GM19463 (cell line): ENCODE results near the gene CDH9.

Experiments
- ATAC-seq: cut with Tn5 transposase; IDR thresholded peaks from one replicate; pipeline ENCODE4 v1.9.1; 2021; ENCODE audit warnings: mild to moderate bottlenecking, moderate library complexity; ENCODE audit not compliant: unreplicated experiment

CDH9 gene

GRCh38 chr5:27038476-27038875 lies at the start of gene CDH9:
Gene CDH9, minus strand, starts transcription at chr5:27038586. Its CDS starts 50,253 bp downstream, at chr5:26988333.
- no peak for ATAC-seq

GRCh38 chr5:27087747-27088146 lies 49.4 kb upstream of the CDH9 start:
- ATAC-seq: no peak

DNA sequence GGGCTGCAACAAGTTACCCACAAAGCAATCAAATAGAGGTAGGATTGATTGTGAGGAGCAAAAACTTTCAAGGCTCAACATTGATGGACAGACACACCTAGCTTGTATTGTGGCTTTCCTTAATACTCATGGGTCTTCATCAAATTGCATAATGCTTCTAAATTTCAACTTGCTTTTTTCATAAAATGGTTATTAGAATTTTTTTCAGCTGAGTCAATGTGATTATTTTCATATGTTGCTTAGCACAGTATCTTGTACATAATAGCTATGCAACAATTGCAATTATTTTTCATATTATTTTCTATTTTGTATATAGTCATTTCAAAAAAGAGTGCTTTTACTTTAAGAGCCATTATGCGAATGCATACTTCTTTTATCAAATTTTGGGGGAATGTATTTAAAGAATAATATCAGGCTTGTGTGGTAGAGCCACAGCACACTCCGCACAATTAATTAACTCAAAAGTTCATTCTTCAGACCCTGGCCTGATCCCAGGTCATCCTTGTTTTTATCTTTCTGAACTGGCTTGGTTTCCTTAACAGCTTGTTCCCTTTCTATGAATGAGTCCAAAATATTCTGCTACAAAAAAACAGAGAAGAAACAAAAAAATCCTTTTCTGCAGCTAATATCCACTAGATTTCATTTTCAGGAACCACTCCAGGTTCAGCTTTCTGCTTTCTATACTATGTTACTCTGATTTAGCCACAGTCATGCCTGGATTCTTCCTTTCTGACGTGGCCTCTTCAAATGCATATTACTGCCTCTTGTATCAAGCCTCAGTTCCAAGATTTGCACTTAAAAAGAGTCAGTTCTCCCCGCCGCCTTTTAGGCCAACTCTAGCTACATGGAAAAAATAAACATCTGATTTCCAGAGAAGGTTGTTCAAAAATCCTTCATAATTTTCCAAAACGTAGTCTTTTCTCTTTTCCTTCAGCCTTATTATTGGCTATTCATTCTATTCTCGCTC lies 45.3 kb upstream of the CDH9 start:
- no peak for ATAC-seq

- no peak for ATAC-seq
Measured at GRCh38 chr5:27080147-27080546, 41.8 kb upstream of the CDH9 start.

- ATAC-seq: no peak
Measured at GRCh38 chr5:27062451-27062850, 24.1 kb upstream of the CDH9 start.

GRCh38 chr5:27048510-27048909 lies 10.1 kb upstream of the CDH9 start:
- no peak for ATAC-seq

- ATAC-seq: no peak
Measured at GRCh38 chr5:27041372-27041771, 3.0 kb upstream of the CDH9 start.

DNA sequence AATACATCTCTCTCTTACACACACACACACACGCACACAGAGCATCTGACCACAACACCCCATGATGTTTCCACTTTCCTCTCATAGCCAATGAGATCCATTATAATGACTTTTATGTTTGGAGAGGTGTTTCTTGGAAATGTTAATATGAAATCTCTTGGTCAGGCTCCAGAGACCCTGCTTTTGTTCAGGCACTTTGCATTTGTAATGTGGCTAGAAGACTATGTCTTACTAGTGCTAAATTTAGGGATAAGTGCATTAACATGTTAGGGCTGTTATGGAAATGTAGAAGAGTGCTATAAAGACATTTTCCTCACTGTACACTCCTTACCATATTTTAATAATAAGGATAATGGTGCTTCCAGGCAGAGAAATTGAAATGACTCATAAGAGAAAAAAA lies 3.8 kb downstream of the CDH9 start:
- no peak for ATAC-seq

DNA sequence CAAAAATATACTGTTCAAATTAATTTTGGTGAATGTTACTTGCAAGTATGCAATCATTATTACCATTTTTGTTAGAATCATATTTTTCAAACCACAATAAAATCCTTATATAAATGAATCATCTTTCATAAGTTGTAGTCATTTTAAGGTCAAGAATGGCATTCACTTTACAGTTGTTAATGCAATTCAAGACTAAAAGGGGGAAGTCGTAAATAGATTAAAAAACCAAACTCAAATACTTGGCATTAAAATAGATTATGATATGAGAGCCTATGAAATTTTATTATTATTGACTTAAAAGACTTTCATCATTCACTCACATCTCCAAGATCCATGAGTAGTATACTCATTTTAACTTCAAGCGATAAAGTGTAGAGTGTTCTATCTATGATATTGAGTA lies 11.6 kb downstream of the CDH9 start:
- no peak for ATAC-seq

DNA sequence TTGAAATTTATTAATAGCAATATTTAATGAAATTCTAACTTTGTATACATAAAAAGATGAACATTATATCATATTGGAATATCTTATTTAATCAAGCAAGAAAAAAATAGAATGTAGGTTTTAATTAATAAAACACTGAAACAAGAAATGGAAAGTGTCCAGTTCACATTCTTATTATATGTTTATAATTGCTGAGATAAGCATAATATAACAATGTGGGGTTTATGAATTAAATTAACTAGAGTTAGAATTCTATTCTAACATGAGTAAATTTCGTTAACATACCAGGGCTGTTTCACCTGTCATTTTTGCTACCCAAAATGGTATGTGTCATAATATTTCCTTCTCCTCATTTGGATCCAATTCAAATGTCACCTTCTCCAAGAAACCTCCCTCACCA lies 12.3 kb downstream of the CDH9 start:
- no peak for ATAC-seq

DNA sequence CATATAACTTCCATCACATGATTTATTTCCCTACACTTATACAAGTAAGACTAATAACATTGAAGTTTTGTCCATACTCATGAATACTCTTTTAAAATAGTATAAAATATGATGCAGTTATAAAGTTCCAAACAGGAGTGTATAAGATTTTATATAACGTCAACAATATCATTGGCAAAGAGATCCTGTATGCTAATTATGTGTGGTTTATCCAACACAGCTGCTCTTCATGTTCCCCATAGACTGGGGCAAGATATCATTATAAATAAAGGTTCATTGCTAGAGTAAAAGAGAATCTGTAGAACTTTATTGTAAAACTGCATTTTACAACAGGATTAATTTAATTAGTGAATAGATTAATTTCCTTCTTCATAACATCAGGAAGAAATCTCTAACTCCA lies 16.9 kb downstream of the CDH9 start:
- ATAC-seq: no peak

- ATAC-seq: no peak
Measured at GRCh38 chr5:27020973-27021372, 17.4 kb downstream of the CDH9 start.

- ATAC-seq: no peak
Measured at GRCh38 chr5:27015758-27016157, 22.6 kb downstream of the CDH9 start.

- ATAC-seq: no peak
Measured at GRCh38 chr5:27011274-27011673, 27.1 kb downstream of the CDH9 start.

GRCh38 chr5:27010646-27011045 lies 27.7 kb downstream of the CDH9 start:
- ATAC-seq: no peak

GRCh38 chr5:27009540-27009915 lies 28.9 kb downstream of the CDH9 start:
- ATAC-seq: no peak

- no peak for ATAC-seq
Measured at GRCh38 chr5:27008604-27009539, 29.5 kb downstream of the CDH9 start.

DNA sequence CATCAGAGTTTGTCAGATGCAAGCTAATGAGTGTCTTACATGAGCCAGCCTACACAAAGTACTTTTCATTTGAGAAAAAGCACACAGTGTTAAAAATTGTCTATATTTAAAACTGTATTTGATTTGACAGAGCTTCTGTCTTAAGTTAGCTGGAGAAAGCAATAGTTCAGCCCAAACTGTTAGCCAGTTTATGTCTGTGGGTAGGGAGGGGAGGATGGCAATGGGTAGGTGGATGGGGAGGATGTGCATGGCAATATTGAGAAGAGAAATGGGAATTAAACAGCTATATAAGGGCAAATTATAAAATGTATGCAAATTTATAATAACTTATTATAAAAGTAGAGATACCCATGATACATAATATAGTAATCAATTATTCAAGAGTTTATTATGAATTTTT lies 31.3 kb downstream of the CDH9 start:
- no peak for ATAC-seq

DNA sequence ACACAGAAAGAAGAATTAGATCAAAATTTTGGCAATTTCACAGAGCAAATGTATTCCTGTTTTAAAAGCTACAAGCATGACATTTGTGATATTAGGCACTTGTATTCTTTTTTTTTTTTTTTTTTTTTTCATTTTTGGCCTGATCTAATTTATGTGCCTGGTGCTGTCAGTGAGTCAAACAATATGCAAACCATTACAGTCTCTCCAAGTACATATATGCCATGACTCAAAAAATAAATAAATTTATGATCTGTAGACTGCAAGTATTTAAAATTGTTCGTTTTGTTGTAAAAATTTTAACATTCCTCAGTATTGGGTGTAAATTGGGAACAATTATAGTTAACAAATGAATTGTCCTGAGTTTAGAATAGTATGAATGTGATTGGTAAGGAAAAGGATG lies 51.4 kb downstream of the CDH9 start:
- no peak for ATAC-seq

- no peak for ATAC-seq
Measured at GRCh38 chr5:26981750-26982149, 56.6 kb downstream of the CDH9 start.

GRCh38 chr5:26959290-26959689 lies 79.1 kb downstream of the CDH9 start:
- ATAC-seq: no peak

DNA sequence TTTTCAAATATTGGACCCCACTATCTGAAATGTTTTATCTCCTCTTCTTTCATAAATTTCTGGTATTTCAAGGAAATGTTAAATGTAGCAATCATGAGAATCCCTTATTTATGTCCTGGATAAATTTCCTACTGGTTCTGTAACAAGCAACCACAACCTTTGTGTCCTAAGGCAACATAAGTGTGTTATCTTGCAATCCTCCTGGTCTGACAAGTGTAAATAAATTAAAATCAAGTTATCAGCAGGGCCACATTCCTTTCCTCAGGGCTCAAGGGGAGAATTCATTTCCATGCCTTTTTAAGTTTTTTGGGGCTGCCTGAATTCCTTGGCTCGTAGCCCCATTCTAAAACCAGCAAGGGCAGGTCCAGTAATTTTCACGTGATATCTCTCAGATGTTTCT lies 83.2 kb downstream of the CDH9 start:
- ATAC-seq: no peak
